ENCODE data around the gene RUNX2. TPM values are rescaled to one million over a fixed set of nuclear protein-coding genes. Genes with fewer than 3 reads are reported as not detected.

The RUNX2 gene
- total and polyA plus RNA-seq, 4 donors, result 0.09 to 1.5 (median 0.75) TPM

DNA sequence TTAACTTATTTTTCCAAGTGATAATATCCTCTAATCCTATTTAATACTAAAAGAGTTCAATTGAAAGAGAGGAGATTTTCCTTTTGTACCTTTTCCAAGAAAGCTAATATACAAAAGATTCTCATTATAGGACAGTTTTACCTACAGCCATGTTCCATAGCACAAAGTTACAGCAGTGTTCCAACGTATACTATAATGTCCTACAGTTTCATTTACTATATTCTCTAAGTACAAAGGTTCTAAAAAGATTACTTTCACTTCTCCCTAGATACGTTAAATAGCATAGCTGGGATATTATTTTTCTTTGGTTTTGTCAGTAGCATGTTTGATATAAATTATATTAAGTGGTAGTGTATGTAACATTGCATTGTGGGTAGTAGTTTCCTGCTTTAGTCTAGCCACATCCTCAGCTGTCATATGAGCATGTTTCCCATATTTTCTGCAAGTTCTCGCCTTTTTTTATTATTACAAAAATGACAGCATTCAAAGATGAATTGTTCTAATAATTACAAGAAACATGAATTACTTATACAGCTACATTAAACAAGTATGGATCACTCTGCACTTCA lies 4.4 kb upstream of the RUNX2 start:
- Histone ChIP-seq H3K27me3 (ENCODE audit: control insufficient read depth in 4 of 4, insufficient read depth in 4 of 4, low read length in 3 of 4) (no peaks in the 10 kb centered on the region), H3K4me3 (ENCODE audit: low read depth in 1 of 3, low read length in 3 of 3) (no peak overlapping the region), H3K9ac (ENCODE audit: low read depth in 1 of 2, low read length in 2 of 2) (no peak overlapping the region), H3K36me3 (ENCODE audit: control insufficient read depth in 4 of 4, insufficient read depth in 3 of 4, low read depth in 1 of 4, low read length in 3 of 4) (no peaks in the 10 kb centered on the region), H3K9me3 (ENCODE audit: control insufficient read depth in 4 of 4, low read length in 3 of 4) (no peaks in the 10 kb centered on the region), H3K27ac (ENCODE audit: low read depth in 1 of 2, low read length in 2 of 2) (no peak overlapping the region), H3K4me1 (ENCODE audit: control insufficient read depth in 4 of 4, insufficient read depth in 4 of 4, low read length in 3 of 4) (no peaks in the 10 kb centered on the region)
- WGBS, result 76% methylated on average over 3 of the region's 3 CpGs
- TF ChIP-seq, protein P1, sequence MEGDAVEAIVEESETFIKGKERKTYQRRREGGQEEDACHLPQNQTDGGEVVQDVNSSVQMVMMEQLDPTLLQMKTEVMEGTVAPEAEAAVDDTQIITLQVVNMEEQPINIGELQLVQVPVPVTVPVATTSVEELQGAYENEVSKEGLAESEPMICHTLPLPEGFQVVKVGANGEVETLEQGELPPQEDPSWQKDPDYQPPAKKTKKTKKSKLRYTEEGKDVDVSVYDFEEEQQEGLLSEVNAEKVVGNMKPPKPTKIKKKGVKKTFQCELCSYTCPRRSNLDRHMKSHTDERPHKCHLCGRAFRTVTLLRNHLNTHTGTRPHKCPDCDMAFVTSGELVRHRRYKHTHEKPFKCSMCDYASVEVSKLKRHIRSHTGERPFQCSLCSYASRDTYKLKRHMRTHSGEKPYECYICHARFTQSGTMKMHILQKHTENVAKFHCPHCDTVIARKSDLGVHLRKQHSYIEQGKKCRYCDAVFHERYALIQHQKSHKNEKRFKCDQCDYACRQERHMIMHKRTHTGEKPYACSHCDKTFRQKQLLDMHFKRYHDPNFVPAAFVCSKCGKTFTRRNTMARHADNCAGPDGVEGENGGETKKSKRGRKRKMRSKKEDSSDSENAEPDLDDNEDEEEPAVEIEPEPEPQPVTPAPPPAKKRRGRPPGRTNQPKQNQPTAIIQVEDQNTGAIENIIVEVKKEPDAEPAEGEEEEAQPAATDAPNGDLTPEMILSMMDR (IDR thresholded peaks at IDR 0.05; ENCODE audit: low read depth, low read length, missing input control), result no peak
- TF ChIP-seq, protein P2, sequence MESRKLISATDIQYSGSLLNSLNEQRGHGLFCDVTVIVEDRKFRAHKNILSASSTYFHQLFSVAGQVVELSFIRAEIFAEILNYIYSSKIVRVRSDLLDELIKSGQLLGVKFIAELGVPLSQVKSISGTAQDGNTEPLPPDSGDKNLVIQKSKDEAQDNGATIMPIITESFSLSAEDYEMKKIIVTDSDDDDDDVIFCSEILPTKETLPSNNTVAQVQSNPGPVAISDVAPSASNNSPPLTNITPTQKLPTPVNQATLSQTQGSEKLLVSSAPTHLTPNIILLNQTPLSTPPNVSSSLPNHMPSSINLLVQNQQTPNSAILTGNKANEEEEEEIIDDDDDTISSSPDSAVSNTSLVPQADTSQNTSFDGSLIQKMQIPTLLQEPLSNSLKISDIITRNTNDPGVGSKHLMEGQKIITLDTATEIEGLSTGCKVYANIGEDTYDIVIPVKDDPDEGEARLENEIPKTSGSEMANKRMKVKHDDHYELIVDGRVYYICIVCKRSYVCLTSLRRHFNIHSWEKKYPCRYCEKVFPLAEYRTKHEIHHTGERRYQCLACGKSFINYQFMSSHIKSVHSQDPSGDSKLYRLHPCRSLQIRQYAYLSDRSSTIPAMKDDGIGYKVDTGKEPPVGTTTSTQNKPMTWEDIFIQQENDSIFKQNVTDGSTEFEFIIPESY (IDR thresholded peaks at IDR 0.05), result no peak
- TF ChIP-seq HNF4A (conservative IDR thresholded peaks at IDR 0.05), result no peak
- no peak for TF ChIP-seq RXRA (IDR thresholded peaks at IDR 0.05)
- TF ChIP-seq YY1 (IDR thresholded peaks at IDR 0.05), result no peak
- no peak for TF ChIP-seq FOXA1 (IDR thresholded peaks at IDR 0.05)
- TF ChIP-seq TAF1 (conservative IDR thresholded peaks at IDR 0.05), result no peak
- DNase-seq (ENCODE audit: low spot score), result no peak

DNA sequence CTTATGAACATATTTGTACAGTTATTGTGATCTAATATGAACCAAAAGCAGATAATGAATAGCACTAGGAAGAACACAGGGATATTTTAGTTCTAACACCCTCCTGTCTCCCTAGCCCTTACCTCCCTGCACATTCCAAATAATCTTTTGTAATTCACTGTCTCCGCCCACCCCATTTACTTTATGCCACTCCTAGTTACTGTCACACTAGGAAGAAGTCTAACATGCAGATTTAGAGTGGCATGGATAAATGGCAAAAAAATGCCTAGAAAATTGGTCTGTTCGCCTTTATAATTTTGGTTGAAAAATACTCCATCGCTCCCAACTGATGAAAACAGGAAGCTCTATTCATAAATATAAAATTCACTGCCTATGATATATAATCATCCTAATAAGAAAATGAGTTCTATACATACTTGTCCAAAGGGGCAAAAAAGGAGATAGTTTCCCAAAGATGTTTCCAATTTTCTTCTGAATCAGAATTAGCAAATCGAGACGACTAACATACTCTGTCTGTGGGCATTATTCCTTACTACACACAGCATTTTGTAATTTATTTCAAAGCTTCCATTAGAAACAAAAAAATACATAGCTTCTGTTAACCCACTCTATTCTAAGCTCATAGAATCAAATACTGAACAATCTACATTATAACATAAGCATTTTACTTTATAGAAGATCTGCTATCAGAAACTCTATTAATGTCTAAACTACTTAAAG lies 1.3 kb upstream of the RUNX2 start:
- no peaks in the 10 kb centered on the region for H3K4me1 ChIP-seq (ENCODE audit: control insufficient read depth in 4 of 4, insufficient read depth in 4 of 4, low read length in 3 of 4)
- H3K27ac ChIP-seq (ENCODE audit: low read depth in 1 of 2, low read length in 2 of 2), result no peak overlapping the region
- H3K36me3 ChIP-seq (ENCODE audit: control insufficient read depth in 4 of 4, insufficient read depth in 3 of 4, low read depth in 1 of 4, low read length in 3 of 4), result no peaks in the 10 kb centered on the region
- H3K4me3 ChIP-seq (ENCODE audit: low read depth in 1 of 3, low read length in 3 of 3), result no peak overlapping the region
- no peaks in the 10 kb centered on the region for H3K27me3 ChIP-seq (ENCODE audit: control insufficient read depth in 4 of 4, insufficient read depth in 4 of 4, low read length in 3 of 4)
- H3K9me3 ChIP-seq (ENCODE audit: control insufficient read depth in 4 of 4, low read length in 3 of 4), result no peaks in the 10 kb centered on the region
- DNase-seq (ENCODE audit: low spot score), result no peak
- 94% methylated on average over 5 of the region's 5 CpGs for WGBS
- H3K9ac ChIP-seq (ENCODE audit: low read depth in 1 of 2, low read length in 2 of 2), result no peak overlapping the region
- no peak for TF ChIP-seq HNF4G (IDR thresholded peaks at IDR 0.05)
- no peak for TF ChIP-seq HNF4A (conservative IDR thresholded peaks at IDR 0.05)
- TF ChIP-seq, protein P3, sequence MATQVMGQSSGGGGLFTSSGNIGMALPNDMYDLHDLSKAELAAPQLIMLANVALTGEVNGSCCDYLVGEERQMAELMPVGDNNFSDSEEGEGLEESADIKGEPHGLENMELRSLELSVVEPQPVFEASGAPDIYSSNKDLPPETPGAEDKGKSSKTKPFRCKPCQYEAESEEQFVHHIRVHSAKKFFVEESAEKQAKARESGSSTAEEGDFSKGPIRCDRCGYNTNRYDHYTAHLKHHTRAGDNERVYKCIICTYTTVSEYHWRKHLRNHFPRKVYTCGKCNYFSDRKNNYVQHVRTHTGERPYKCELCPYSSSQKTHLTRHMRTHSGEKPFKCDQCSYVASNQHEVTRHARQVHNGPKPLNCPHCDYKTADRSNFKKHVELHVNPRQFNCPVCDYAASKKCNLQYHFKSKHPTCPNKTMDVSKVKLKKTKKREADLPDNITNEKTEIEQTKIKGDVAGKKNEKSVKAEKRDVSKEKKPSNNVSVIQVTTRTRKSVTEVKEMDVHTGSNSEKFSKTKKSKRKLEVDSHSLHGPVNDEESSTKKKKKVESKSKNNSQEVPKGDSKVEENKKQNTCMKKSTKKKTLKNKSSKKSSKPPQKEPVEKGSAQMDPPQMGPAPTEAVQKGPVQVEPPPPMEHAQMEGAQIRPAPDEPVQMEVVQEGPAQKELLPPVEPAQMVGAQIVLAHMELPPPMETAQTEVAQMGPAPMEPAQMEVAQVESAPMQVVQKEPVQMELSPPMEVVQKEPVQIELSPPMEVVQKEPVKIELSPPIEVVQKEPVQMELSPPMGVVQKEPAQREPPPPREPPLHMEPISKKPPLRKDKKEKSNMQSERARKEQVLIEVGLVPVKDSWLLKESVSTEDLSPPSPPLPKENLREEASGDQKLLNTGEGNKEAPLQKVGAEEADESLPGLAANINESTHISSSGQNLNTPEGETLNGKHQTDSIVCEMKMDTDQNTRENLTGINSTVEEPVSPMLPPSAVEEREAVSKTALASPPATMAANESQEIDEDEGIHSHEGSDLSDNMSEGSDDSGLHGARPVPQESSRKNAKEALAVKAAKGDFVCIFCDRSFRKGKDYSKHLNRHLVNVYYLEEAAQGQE (IDR thresholded peaks at IDR 0.05), result no peak
- TF ChIP-seq RXRA (IDR thresholded peaks at IDR 0.05), result no peak
- no peak for TF ChIP-seq YY1 (IDR thresholded peaks at IDR 0.05)
- no peak for TF ChIP-seq NR2F2 (IDR thresholded peaks at IDR 0.05)
- TF ChIP-seq, protein P4, sequence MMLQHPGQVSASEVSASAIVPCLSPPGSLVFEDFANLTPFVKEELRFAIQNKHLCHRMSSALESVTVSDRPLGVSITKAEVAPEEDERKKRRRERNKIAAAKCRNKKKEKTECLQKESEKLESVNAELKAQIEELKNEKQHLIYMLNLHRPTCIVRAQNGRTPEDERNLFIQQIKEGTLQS (IDR thresholded peaks at IDR 0.05), result no peak
- no peak for TF ChIP-seq FOXA1 (IDR thresholded peaks at IDR 0.05)
- TF ChIP-seq, protein P2 (IDR thresholded peaks at IDR 0.05), result no peak
- TF ChIP-seq, protein P5, sequence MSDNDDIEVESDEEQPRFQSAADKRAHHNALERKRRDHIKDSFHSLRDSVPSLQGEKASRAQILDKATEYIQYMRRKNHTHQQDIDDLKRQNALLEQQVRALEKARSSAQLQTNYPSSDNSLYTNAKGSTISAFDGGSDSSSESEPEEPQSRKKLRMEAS (IDR thresholded peaks at IDR 0.05), result no peak
- no peak for TF ChIP-seq RAD21 (IDR thresholded peaks at IDR 0.05)
- TF ChIP-seq JUND (IDR thresholded peaks at IDR 0.05), result no peak
- TF ChIP-seq GABPA (IDR thresholded peaks at IDR 0.05 in 1 of 2, conservative IDR thresholded peaks at IDR 0.05 in 1 of 2), result no peak

Data from liver (tissue), 9 donors.